Activated naive CD8-positive, alpha-beta T cell treated with anti-CD3 and anti-CD28 coated beads for 36 hours (primary cell): ENCODE results near the gene PGC. TPM values are rescaled to one million over a fixed set of nuclear protein-coding genes. Genes with fewer than 3 reads are reported as not detected.
A peak's percentile ranks its signal among the peaks of the same experiment; 100 is the strongest.

Experiments
- DNase-seq: peaks from one replicate; pipeline ENCODE4 v3.0.0; 2021
- H3K27ac Mint-ChIP-seq: one replicate; pipeline ENCODE4 v1.8.0; 2022; ENCODE audit warnings: mild to moderate bottlenecking, moderate library complexity, mixed read lengths
- H3K27me3 Mint-ChIP-seq: one replicate; pipeline ENCODE4 v1.8.0; 2022; ENCODE audit warnings: mild to moderate bottlenecking, mixed read lengths
- H3K36me3 Mint-ChIP-seq: one replicate; pipeline ENCODE4 v1.8.0; 2021; ENCODE audit warnings: mild to moderate bottlenecking, mixed read lengths
- H3K4me1 Mint-ChIP-seq: one replicate; pipeline ENCODE4 v1.8.0; 2021; ENCODE audit warnings: mixed read lengths
- H3K4me3 Mint-ChIP-seq: one replicate; pipeline ENCODE4 v1.8.0; 2022; ENCODE audit warnings: mild to moderate bottlenecking, moderate library complexity, mixed read lengths
- H3K9me3 Mint-ChIP-seq: one replicate; pipeline ENCODE4 v1.8.0; 2022; ENCODE audit warnings: mixed read lengths
- total RNA-seq, 2 experiments: library from RNA; stranded (reverse); gene quantifications; one replicate each; pipeline ENCODE4 v1.2.3, GENCODE V29; 2021

The PGC gene
- total RNA-seq, 2 experiments from 2014 or later = not detected

GRCh38 chr6:41732591-41733359 lies 14.4 kb downstream of the PGC start:
- DNase-seq = peak; percentile 74
- peak overlapping the region; percentile 79 for H3K4me3 Mint-ChIP-seq
- H3K4me1 Mint-ChIP-seq = peaks cover 26% of the 10 kb centered on the region
- H3K27me3 Mint-ChIP-seq = no peaks in the 10 kb centered on the region
- H3K9me3 Mint-ChIP-seq = no peaks in the 10 kb centered on the region
- H3K36me3 Mint-ChIP-seq = no peaks in the 10 kb centered on the region
- H3K27ac Mint-ChIP-seq = peak overlapping the region; percentile 86

GRCh38 chr6:41732149-41732548 lies 15.0 kb downstream of the PGC start:
- Mint-ChIP-seq H3K27ac (peak overlapping the region; percentile 49), H3K27me3 (no peaks in the 10 kb centered on the region), H3K36me3 (no peaks in the 10 kb centered on the region), H3K4me3 (peak overlapping the region; percentile 2), H3K9me3 (no peaks in the 10 kb centered on the region), H3K4me1 (peaks cover 28% of the 10 kb centered on the region)
- no peak for DNase-seq

DNA sequence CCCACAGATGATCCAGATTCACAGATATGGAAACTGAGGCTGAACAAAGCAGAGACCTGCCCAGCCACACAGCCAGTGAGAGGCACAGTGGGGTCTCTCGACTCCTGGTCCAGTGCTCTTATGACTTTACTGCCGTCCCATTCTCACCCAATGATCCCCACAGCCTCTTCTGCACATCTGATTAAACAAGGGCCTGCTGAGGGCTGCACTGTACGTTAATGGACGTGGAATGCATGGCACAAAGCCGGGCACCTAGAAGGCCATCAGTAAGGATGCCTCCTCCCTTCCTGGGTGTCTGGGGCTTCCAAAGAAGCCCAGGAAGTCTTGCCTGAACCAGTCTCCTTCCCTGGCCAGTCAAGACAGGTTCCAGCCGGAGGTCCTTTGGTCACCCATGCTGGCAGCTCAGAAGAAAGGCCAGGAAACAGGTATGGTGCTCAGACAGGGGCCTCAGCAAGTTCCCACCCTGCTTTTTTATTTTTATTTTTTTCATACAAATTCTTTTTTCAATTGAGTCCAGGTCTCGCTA lies 15.6 kb downstream of the PGC start:
- Mint-ChIP-seq H3K27me3 (no peaks in the 10 kb centered on the region), H3K27ac (no peak overlapping the region), H3K9me3 (no peaks in the 10 kb centered on the region), H3K36me3 (no peaks in the 10 kb centered on the region), H3K4me3 (no peak overlapping the region), H3K4me1 (peaks cover 32% of the 10 kb centered on the region)
- DNase-seq = no peak

GRCh38 chr6:41730531-41731436 lies 16.4 kb downstream of the PGC start:
- H3K27me3 Mint-ChIP-seq = no peaks in the 10 kb centered on the region
- no peak overlapping the region for H3K27ac Mint-ChIP-seq
- H3K36me3 Mint-ChIP-seq = no peaks in the 10 kb centered on the region
- no peaks in the 10 kb centered on the region for H3K9me3 Mint-ChIP-seq
- no peak for DNase-seq
- H3K4me1 Mint-ChIP-seq = peaks cover 31% of the 10 kb centered on the region
- H3K4me3 Mint-ChIP-seq = no peak overlapping the region

DNA sequence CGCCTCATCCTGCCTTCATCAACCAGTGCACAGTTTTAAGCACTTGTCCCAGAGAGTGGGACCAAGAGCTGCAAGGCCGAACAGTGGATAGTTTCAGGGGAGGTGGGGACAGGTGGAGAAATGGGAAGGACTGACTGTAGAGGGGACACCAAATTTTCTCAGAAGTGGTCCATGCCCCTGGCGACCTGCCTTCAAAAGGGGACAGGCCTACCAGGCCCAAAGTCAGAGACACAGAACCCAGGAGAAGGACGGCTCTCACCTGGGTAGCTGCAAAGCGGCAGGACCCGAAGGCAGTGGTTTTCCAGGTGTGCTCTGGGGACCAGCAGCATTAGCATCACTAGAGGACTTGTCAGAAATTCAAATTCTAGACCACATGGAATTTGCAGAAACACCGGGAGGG lies 17.6 kb downstream of the PGC start:
- Mint-ChIP-seq H3K36me3 (no peaks in the 10 kb centered on the region), H3K27ac (no peak overlapping the region), H3K27me3 (no peaks in the 10 kb centered on the region), H3K4me1 (peaks cover 30% of the 10 kb centered on the region), H3K4me3 (no peak overlapping the region), H3K9me3 (no peaks in the 10 kb centered on the region)
- DNase-seq = no peak

DNA sequence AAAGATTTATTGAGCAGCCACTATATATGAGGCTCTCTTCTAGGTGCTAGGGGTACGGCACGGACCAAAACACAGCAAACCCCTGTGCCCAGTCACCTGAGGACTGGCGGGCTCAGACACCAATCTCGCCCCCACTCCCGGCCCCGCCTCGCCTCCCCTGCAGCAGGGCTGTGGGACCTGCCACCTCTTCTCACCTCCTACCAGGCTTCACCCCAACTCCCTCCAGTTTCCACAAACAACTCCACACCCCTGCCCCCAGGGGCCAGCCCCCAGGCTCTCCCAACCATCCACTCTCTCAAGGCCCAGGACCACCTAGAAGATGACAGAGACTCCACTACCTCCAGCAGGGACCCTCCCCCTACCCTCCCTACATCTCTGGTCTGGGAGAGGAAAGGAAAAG lies 18.2 kb downstream of the PGC start:
- DNase-seq = no peak
- H3K27me3 Mint-ChIP-seq = no peaks in the 10 kb centered on the region
- H3K4me1 Mint-ChIP-seq = peaks cover 30% of the 10 kb centered on the region
- H3K4me3 Mint-ChIP-seq = no peak overlapping the region
- H3K9me3 Mint-ChIP-seq = no peaks in the 10 kb centered on the region
- H3K36me3 Mint-ChIP-seq = no peaks in the 10 kb centered on the region
- H3K27ac Mint-ChIP-seq = no peak overlapping the region

- H3K9me3 Mint-ChIP-seq = no peaks in the 10 kb centered on the region
- DNase-seq = no peak
- H3K4me1 Mint-ChIP-seq = peaks cover 29% of the 10 kb centered on the region
- H3K27ac Mint-ChIP-seq = no peak overlapping the region
- H3K4me3 Mint-ChIP-seq = no peak overlapping the region
- H3K36me3 Mint-ChIP-seq = no peaks in the 10 kb centered on the region
- H3K27me3 Mint-ChIP-seq = no peaks in the 10 kb centered on the region
Observed at GRCh38 chr6:41728073-41728936, 18.9 kb downstream of the PGC start.

- peaks cover 25% of the 10 kb centered on the region for H3K4me1 Mint-ChIP-seq
- no peak overlapping the region for H3K4me3 Mint-ChIP-seq
- no peaks in the 10 kb centered on the region for H3K9me3 Mint-ChIP-seq
- no peaks in the 10 kb centered on the region for H3K27me3 Mint-ChIP-seq
- no peaks in the 10 kb centered on the region for H3K36me3 Mint-ChIP-seq
- no peak overlapping the region for H3K27ac Mint-ChIP-seq
- DNase-seq = no peak
Observed at GRCh38 chr6:41727705-41728072, 19.5 kb downstream of the PGC start.

GRCh38 chr6:41726876-41727275 lies 20.3 kb downstream of the PGC start:
- no peaks in the 10 kb centered on the region for H3K27me3 Mint-ChIP-seq
- no peak overlapping the region for H3K4me3 Mint-ChIP-seq
- H3K4me1 Mint-ChIP-seq = peaks cover 21% of the 10 kb centered on the region
- no peaks in the 10 kb centered on the region for H3K9me3 Mint-ChIP-seq
- H3K27ac Mint-ChIP-seq = no peak overlapping the region
- H3K36me3 Mint-ChIP-seq = no peaks in the 10 kb centered on the region
- no peak for DNase-seq

DNA sequence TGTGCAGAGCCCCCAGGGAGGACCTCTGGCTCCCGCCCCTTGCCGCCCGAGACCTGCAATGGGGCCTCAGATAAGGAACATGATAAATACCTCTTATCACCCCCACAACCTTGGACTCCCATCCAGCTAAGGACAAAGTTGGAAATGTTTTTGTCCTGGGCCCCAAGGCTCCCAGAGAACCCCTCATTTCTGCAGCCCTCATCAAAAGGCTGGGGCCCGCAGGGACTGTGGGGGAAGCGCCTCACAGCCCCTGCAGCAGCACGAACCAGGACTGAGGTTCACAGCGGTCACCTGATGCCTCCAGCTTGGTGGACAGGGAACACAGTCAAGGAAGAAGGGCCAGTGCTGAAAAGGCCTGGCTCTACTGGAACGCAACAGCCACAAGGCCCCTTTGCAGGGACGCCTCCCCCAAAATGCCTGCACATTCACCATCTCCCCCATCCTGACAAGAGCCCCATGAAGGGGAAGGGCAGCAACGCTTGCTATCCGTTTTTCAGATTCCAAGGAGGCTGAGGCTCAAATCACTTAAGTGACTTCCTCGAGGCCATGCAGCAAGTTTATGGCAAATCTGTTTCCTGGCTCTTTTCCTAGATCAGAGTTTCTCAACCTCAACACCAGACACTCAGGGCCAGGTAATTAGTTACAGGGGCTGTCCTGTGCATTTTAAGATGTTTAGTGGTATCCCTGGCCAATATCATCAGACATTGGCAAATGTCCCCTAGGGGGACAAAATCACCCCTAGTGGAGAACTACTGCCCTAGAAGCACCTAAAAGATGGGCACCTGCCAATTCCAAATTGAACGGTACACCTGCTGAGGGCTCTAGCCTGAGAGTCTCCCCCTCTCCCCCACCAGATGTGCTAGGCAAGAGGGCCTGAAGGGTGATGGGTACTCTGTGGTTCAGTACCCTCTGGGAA lies 22.4 kb downstream of the PGC start:
- Mint-ChIP-seq H3K27ac (no peak overlapping the region), H3K36me3 (no peaks in the 10 kb centered on the region), H3K4me1 (peaks cover 9% of the 10 kb centered on the region), H3K9me3 (no peaks in the 10 kb centered on the region), H3K4me3 (no peak overlapping the region), H3K27me3 (no peaks in the 10 kb centered on the region)
- DNase-seq = no peak

GRCh38 chr6:41724228-41724580 lies 23.0 kb downstream of the PGC start:
- H3K4me1 Mint-ChIP-seq = peaks cover 9% of the 10 kb centered on the region
- H3K27me3 Mint-ChIP-seq = no peaks in the 10 kb centered on the region
- H3K9me3 Mint-ChIP-seq = no peaks in the 10 kb centered on the region
- no peaks in the 10 kb centered on the region for H3K36me3 Mint-ChIP-seq
- H3K4me3 Mint-ChIP-seq = no peak overlapping the region
- no peak overlapping the region for H3K27ac Mint-ChIP-seq
- no peak for DNase-seq

- H3K27ac Mint-ChIP-seq = peak overlapping the region; percentile 66
- no peaks in the 10 kb centered on the region for H3K36me3 Mint-ChIP-seq
- H3K4me3 Mint-ChIP-seq = no peak overlapping the region
- peaks cover 7% of the 10 kb centered on the region for H3K4me1 Mint-ChIP-seq
- no peak for DNase-seq
- H3K9me3 Mint-ChIP-seq = no peaks in the 10 kb centered on the region
- H3K27me3 Mint-ChIP-seq = no peaks in the 10 kb centered on the region
Observed at GRCh38 chr6:41723530-41724227, 23.5 kb downstream of the PGC start.

- Mint-ChIP-seq H3K27ac (no peak overlapping the region), H3K36me3 (no peaks in the 10 kb centered on the region), H3K4me3 (no peak overlapping the region), H3K9me3 (no peaks in the 10 kb centered on the region), H3K4me1 (peaks cover 6% of the 10 kb centered on the region), H3K27me3 (no peaks in the 10 kb centered on the region)
- no peak for DNase-seq
Observed at GRCh38 chr6:41722969-41723529, 24.1 kb downstream of the PGC start.
